NCI-H69 (cell line): ENCODE data around the gene ATP1A1.

Experiments used
- DNase-seq: peaks from one replicate; lab custom pipeline; 2025; lab: John Stamatoyannopoulos, UW

ATP1A1 gene

GRCh38 chr1:116415200-116415698 is 42.2 kb downstream of the ATP1A1 start:
- no peak for DNase-seq

GRCh38 chr1:116415699-116416533 is 42.9 kb downstream of the ATP1A1 start:
- no peak for DNase-seq

GRCh38 chr1:116416854-116417513 is 43.9 kb downstream of the ATP1A1 start:
- no peak for DNase-seq

GRCh38 chr1:116417678-116418077 is 44.6 kb downstream of the ATP1A1 start:
- no peak for DNase-seq

DNA sequence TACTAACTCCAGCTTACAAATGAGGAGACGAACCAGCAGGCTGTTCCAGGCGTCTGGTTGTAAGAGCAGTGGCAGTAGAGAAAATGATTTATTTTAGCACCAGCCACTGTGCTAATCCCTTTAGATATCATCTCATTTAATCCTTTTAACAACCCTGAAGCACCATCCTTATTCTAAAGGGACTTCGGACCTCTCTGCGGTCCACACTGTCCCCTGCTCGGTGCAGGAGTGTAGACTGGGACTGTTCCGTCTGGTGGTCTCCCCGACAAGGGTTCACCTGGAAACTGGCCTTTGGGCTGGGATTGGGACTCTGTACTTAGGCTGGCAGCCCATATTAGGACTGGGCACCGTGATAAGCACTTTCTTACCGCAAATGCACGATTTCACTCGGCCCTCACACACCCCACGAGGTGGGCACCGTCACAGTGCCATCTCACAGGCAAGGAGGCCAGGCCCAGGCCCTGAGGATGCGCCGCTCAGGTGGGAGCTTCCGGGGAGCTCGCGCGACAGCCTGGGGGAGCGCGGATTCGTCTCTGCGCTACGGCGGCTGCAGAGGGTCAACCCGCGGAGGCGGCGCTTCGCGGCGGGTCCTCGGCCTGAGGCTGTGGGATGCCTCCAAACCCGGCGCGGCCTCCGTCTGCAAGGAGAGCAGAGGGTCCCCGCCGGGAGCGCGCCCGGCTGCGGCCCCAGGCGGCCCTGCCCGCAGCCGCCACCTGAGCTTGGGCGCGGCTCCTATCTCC is 45.2 kb downstream of the ATP1A1 start:
- peak; percentile 91 for DNase-seq

DNA sequence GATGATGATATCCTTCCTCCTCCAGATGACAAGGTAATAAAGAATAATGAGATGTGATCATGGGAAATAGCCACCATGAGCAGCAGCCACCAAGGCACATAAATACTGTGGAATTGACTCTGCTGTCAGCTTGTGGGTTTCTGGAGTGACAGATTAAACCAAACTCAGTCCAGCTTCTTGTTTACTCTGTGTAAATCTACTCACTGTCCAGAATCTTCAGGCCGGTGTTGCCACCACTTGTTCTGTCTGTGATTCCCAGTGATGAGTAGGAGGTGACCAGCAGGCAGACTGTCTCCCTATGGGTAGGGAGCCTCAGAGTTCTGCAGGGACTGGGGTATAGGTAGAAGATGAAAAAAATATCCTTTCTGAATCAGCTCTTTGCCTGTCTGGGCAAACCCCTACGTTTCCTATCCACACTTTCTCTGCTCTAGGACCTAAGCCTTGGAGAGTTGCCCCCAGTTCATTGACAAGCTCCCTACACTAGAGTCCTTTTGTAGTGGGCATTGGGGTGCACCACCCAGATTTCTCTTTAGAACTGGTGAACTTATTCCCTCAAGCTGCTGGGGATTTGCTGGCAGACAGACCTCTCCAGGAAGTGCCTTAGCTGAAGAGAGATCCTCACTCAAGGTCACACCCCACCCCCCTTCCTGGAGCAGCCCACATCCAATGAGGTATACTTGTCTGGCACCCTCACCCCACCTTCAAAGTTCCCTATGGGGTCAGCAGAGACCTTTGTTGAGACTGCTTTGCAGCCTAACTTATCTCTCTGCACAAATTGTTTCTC is 47.6 kb downstream of the ATP1A1 start:
- DNase-seq, result no peak

- no peak for DNase-seq
Observed at GRCh38 chr1:116424438-116424837, 51.4 kb downstream of the ATP1A1 start.

- DNase-seq, result no peak
Observed at GRCh38 chr1:116424863-116425262, 51.8 kb downstream of the ATP1A1 start.

DNA sequence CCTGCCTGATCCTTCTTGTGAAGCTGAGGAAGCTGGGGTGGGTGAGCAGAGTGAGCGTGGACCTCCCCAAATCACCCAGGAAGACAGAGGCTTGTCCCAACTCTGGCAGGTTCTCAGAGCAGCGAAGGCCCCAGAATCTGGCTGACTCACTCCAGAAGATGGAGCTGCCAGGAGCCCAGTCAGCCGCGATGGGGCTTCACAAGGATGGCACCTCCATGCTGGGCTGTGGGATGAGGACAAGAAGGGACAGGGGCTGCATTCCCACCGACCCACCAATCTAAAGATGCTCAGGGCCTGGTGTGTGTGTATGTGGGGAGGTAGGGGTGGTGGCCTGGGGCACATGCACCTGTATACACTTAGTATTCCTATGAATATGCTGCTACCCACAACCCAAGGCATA is 52.9 kb downstream of the ATP1A1 start:
- no peak for DNase-seq

- DNase-seq, result no peak
Observed at GRCh38 chr1:116426401-116426800, 53.4 kb downstream of the ATP1A1 start.

DNA sequence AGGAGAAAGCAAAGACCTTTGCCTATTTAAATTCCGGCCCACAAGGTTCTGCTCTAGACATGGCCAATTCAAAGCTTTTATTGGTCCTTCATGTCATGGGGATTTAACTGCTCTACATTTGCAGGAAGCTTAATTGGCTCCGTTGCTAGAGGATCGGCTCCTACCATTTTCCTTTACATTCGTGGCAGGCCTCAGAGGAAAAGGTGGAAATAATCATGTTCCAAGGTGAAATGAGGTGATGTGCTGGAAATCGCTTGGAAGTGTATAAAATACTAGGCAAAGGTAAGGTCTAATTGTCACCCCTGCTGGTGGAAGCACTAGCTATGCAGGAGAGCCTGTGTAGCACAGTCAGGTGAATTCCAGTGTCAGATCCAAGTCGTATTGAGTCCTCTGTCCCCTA is 55.5 kb downstream of the ATP1A1 start:
- DNase-seq, result no peak

DNA sequence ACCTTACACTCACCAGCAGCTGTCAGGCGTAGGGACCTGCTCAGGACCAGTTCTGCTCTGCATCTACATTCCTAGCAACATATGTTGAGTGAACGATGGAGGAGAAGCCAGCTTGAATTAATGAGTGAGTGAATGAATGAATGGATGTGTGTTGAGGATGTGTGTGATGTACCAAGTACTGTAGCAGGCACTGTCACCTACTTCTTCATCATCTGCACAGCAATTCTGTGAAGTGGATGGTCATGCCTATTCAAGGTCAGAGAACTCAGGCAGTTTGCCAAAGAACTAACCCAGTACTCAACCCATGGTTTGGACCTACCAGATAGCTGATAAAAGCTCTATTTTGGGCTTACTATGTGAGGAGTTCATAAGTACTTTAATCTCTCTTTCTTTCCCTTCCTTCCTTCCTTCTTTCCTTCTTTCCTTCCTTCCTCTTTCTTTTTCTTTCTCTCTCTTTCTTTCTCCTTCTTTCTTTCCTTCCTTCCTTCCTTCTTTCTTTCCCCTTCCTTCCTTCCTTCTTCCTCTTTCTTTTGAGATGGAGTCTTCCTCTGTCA is 56.9 kb downstream of the ATP1A1 start:
- DNase-seq, result no peak

GRCh38 chr1:116431870-116432500 is 58.9 kb downstream of the ATP1A1 start:
- DNase-seq, result no peak

DNA sequence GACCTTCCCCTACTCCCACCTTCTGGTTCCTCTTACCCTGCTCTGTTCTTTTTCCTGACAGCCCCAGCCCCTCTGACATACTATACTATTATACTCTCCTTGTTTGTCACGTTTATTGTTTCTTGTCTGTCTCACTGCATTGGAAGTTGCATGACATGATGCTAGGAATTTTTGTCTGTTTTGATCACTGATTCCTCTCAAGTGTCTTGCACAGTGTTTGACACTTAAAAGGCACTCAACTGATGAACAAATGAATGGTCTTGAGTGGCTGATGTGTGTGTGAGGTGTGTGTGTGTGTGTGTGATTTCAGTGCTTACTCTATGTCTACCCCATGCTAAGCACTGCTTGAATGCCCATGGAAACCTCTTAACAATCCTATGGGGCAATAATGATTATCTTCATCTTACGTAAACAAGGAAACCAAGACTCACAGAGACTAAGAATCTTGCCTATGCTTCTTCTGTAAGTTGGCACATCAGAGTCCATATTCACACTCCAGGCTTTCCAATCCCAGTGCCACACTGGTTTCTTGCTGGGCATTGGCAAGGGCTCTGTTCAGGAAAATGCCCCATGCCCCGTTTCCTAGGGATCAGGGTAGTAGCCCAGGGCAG is 59.7 kb downstream of the ATP1A1 start:
- DNase-seq, result no peak

DNA sequence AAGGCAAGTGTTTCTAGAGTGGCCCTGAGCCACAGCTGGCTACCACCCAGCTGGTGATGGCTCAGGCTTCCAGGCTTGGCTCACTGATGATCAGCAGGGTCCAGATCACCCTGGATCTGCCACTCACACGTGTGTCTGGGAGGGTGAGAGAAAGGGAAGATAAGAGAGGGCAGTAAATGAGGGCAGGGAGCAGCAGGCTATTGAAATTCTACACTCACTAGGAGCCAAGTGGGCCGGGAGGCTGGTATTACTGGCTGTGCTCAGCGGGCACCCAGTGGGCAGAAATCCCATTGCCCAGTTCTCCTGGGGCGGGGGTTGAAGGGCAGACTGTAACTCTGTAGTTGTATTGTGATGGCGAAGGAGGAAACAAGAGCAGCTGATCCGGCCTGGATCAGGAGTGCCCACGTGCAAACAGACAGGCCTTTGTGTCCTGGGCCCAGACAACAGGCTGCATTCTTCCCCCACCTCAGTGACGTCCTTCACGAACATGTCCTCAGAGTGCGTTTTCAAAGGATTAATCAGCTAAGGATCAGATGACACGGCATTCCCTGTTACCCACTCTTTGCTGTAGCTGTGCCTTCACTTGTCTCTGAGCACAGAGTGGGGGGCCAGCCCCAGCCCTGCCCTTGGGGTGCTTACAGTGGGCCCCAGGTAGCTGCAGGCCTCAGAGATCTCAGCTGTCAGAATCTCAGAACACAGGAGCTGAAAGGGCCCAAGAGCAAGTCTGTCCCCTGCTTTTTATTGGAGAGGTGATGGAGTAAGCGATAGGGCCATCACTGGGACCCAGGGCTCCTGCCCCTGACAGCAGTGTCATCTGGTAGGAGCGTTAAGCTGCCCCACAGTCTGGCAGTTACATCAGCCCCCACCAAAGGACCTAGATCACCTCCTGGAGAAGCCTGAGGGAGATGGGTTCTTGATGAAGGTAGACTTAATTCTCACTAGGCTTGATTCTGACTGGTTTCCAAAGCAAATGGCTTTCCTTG is 60.5 kb downstream of the ATP1A1 start:
- DNase-seq, result peak; percentile 24

GRCh38 chr1:116434849-116435248 is 61.8 kb downstream of the ATP1A1 start:
- peak; percentile 8 for DNase-seq

- DNase-seq, result no peak
Observed at GRCh38 chr1:116435806-116436610, 63.0 kb downstream of the ATP1A1 start.

DNA sequence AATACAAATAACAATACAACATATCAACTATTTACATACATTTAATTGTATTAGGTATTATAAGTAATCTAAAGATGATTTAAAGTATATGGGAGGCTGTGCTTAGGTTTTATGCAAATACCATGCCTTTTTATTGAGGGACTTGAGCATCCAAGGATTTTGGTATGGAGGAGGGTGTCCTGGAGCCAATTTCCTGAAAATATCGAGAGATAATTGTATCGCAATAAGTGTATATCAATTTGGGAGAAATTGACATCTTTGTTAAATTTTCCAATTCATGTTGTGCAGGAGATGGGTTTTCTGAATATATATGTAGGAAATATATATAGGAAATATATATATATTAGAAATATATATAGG is 63.5 kb downstream of the ATP1A1 start:
- DNase-seq, result peak; percentile 40

- DNase-seq, result no peak
Observed at GRCh38 chr1:116439701-116440100, 66.7 kb downstream of the ATP1A1 start.
